GM23338 (cell line): ENCODE data around the gene KLHL36.

Experiments used
- CREB1 ChIP-seq: fragments of 250-450 bp; sonication (Bioruptor Pico); IDR thresholded peaks from 2 replicates; pipeline ENCODE4 v1.5.0; 2020; ENCODE audit warnings: low read depth, mild to moderate bottlenecking, moderate library complexity
- CTCF ChIP-seq, 2 experiments: fragments of 200-600 bp in 1 of 2; sonication (generic) in 1 of 2; conservative IDR thresholded peaks; 2 replicates each; pipeline versions ENCODE4 v1.5.1 to v1.6.1; 2016 to 2017; ENCODE audit warnings: antibody characterized with exemption in 2 of 2, low read depth in 2 of 2, mild to moderate bottlenecking in 2 of 2, moderate library complexity in 1 of 2
- EZH2phosphoT487 ChIP-seq: fragments of 200-600 bp; sonication (generic); IDR thresholded peaks from one replicate; pipeline ENCODE4 v1.8.1; 2018; ENCODE audit warnings: antibody characterized with exemption; ENCODE audit not compliant: unreplicated experiment

- TF ChIP-seq CTCF (conservative IDR thresholded peaks at IDR 0.05; ENCODE audit: low read depth in 2 of 2) (no peak), CREB1 (no peak), EZH2phosphoT487 (no peak)
Measured at GRCh38 chr16:84609563-84610177, 38.6 kb upstream of the KLHL36 start.
